ENCODE results near the gene MEN1. TPM values are rescaled to one million over a fixed set of nuclear protein-coding genes. Genes with fewer than 3 reads are reported as not detected.

Gene MEN1
- total RNA-seq, 1 experiment from 2014 or later: 32.7 TPM

DNA sequence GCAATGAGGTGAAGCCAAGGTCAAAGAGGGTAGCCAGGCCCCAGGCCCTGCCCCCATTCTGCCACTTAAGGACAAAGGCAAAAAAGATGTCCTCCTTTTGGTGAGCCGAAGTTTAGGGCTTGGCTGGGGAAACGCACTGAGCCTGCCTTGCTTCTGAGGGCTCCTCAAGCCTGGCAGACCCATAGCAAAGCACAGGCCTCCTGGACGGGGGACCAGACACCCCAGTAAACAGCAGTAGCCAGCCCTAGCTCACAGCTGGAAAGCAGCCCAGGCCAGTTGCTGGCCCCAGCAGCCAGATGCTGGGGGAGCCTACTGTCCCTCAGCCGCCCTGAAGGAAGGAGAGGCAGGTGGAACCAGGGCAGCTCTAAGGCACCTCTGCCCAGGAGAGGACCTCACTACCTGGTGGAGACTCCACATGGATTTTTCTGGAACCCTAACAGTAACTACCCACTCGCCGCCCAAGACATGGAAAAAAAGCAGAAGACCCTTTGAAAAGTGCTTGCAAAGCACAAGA is 46.8 kb downstream of the MEN1 start:
- Mint-ChIP-seq H3K27ac (ENCODE audit: unreplicated experiment) (no peak overlapping the region), H3K4me3 (ENCODE audit: unreplicated experiment) (no peak overlapping the region), H3K27me3 (ENCODE audit: insufficient read depth, unreplicated experiment) (no peaks in the 10 kb centered on the region), H3K4me1 (ENCODE audit: low read depth, unreplicated experiment) (no peaks in the 10 kb centered on the region), H3K9me3 (ENCODE audit: unreplicated experiment) (no peaks in the 10 kb centered on the region), H3K36me3 (ENCODE audit: insufficient read depth, unreplicated experiment) (peaks cover 100% of the 10 kb centered on the region)
- intact Hi-C loops (cut with micrococcal nuclease; ENCODE audit: unreplicated experiment): no loop called here
- CTCF ChIA-PET: interaction anchor here (0.6 kb wide), 1 partner anchor 348 kb away, joined by 3 read pairs; the partner anchor contains the start of gene TM7SF2
- H3K27me3 ChIP-seq (replicated peaks; ENCODE audit: control insufficient read depth, insufficient read depth, low read length): no peaks in the 10 kb centered on the region
- TF ChIP-seq CTCF (IDR thresholded peaks at IDR 0.05; ENCODE audit: insufficient read depth in 1 of 2, low read depth in 1 of 2, low read length in 1 of 2, severe bottlenecking in 1 of 2, unreplicated experiment in 1 of 2): no peak
- POLR2A ChIA-PET: interaction anchor here (1.4 kb wide), 1 partner anchor 15 kb away, joined by 5 read pairs; the partner anchor contains the start of gene SF1
- H3K9me3 ChIP-seq: no peaks in the 10 kb centered on the region
- H3K36me3 ChIP-seq (ENCODE audit: control insufficient read depth, insufficient read depth, low read length): peaks cover 25% of the 10 kb centered on the region
- no peaks in the 10 kb centered on the region for H3K4me1 ChIP-seq
- H3K4me3 ChIP-seq (ENCODE audit: low read depth, low read length): no peak overlapping the region
- no TSS peak for BruUV-seq (replicated peaks)
- DNase-seq: peak in 1 of 2 experiments; percentile 20

DNA sequence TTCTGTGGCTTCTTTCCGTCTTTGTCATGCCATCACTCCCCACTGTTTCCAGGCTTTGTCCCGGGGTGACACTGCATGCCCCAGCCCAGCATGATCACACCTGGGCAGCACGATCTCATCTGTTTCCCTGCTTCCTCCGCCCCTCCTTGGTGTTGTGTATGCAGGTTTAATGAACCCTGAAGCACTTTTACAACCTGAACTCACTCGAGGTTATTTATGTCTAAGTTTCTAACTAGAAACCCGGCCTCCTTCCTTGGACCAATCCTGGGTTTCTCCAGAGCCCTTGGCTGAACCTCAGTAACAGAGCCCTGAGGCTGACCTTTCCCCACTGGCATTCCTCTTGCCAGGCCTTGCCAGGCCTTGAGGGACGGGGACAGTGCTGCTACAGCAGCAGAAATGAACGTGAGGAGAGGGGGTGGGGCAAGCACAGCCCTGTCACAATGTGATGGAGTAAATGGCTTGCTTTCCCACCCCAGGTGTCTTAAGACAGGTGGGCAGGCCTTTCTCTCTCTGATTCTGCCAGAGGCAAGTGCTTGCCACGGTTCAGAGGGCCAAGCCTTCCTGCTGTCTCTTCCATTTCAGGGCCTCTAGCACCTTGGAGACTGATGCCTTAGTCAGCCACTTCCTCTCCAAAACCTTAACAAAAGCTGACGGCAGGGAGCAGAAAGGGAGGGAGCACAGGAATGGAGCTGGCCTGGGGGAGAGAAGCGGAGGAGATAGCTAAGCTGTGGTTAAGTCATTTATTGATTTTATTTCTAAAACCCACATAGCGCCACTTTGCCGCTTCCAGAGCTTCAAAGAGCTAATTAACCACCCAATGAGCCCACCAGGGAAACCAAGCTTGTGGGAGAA is 47.5 kb downstream of the MEN1 start:
- Mint-ChIP-seq H3K4me1 (ENCODE audit: low read depth, unreplicated experiment) (no peaks in the 10 kb centered on the region), H3K27ac (ENCODE audit: unreplicated experiment) (peak overlapping the region; percentile 53), H3K4me3 (ENCODE audit: unreplicated experiment) (no peak overlapping the region), H3K9me3 (ENCODE audit: unreplicated experiment) (no peaks in the 10 kb centered on the region), H3K27me3 (ENCODE audit: insufficient read depth, unreplicated experiment) (no peaks in the 10 kb centered on the region), H3K36me3 (ENCODE audit: insufficient read depth, unreplicated experiment) (peaks cover 98% of the 10 kb centered on the region)
- ChIA-PET POLR2A (interaction anchor here (0.5 to 1.4 kb wide), 3 partner anchors 16 to 513 kb away, joined by 4 to 5 read pairs (median 5); partner anchors contain the start of gene SF1), CTCF (no interaction called here)
- H3K36me3 ChIP-seq (ENCODE audit: control insufficient read depth, insufficient read depth, low read length): peaks cover 20% of the 10 kb centered on the region
- TF ChIP-seq CTCF (IDR thresholded peaks at IDR 0.05; ENCODE audit: insufficient read depth in 1 of 2, low read depth in 1 of 2, low read length in 1 of 2, severe bottlenecking in 1 of 2, unreplicated experiment in 1 of 2): no peak
- H3K4me1 ChIP-seq: no peaks in the 10 kb centered on the region
- DNase-seq: peak in 1 of 2 experiments; percentile 32
- intact Hi-C loops (cut with micrococcal nuclease; ENCODE audit: unreplicated experiment): no loop called here
- no peaks in the 10 kb centered on the region for H3K9me3 ChIP-seq
- no peaks in the 10 kb centered on the region for H3K27me3 ChIP-seq (replicated peaks; ENCODE audit: control insufficient read depth, insufficient read depth, low read length)
- no peak overlapping the region for H3K4me3 ChIP-seq (ENCODE audit: low read depth, low read length)
- BruUV-seq (replicated peaks): no TSS peak

DNA sequence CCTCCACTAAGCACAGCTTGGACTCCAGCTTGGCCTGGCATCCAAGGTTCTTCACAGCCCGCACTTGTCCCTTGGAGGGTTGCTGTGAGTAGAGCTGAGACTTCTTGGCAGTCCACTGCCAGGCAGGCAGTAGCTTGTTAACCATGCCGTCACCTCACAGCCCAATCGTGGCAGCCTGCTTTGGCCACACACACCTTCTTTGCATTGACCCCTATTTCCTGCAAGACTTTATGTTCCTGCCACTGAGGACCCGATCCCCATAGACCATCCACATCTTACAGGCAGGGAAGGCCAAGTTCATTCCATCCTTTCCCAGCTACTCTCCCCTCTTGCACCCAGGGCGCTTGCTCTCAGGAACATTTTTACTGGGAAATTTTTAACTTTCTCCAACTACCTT is 48.1 kb downstream of the MEN1 start:
- peak in 1 of 2 experiments; percentile 40 for DNase-seq
- no TSS peak for BruUV-seq (replicated peaks)
- Histone ChIP-seq H3K9me3 (no peaks in the 10 kb centered on the region), H3K27me3 (replicated peaks; ENCODE audit: control insufficient read depth, insufficient read depth, low read length) (no peaks in the 10 kb centered on the region), H3K4me1 (no peaks in the 10 kb centered on the region), H3K36me3 (ENCODE audit: control insufficient read depth, insufficient read depth, low read length) (peaks cover 16% of the 10 kb centered on the region), H3K4me3 (ENCODE audit: low read depth, low read length) (no peak overlapping the region)
- TF ChIP-seq CTCF (IDR thresholded peaks at IDR 0.05; ENCODE audit: insufficient read depth in 1 of 2, low read depth in 1 of 2, low read length in 1 of 2, severe bottlenecking in 1 of 2, unreplicated experiment in 1 of 2): no peak
- no peaks in the 10 kb centered on the region for H3K27me3 Mint-ChIP-seq (ENCODE audit: insufficient read depth, unreplicated experiment)
- CTCF ChIA-PET: interaction anchor here (0.6 kb wide), 1 partner anchor 88 kb away, joined by 3 read pairs; no protein-coding TSS in a partner anchor
- H3K36me3 Mint-ChIP-seq (ENCODE audit: insufficient read depth, unreplicated experiment): peaks cover 92% of the 10 kb centered on the region
- H3K4me1 Mint-ChIP-seq (ENCODE audit: low read depth, unreplicated experiment): no peaks in the 10 kb centered on the region
- intact Hi-C loops (cut with micrococcal nuclease; ENCODE audit: unreplicated experiment): no loop called here
- POLR2A ChIA-PET: interaction anchor here (1.2 kb wide), 1 partner anchor 17 kb away, joined by 4 read pairs; no protein-coding TSS in a partner anchor
- H3K4me3 Mint-ChIP-seq (ENCODE audit: unreplicated experiment): no peak overlapping the region
- H3K9me3 Mint-ChIP-seq (ENCODE audit: unreplicated experiment): no peaks in the 10 kb centered on the region
- H3K27ac Mint-ChIP-seq (ENCODE audit: unreplicated experiment): peak overlapping the region; percentile 53

All from Caco-2 (cell line).